Measurements from ENCODE around the gene POLE.

The POLE gene

DNA sequence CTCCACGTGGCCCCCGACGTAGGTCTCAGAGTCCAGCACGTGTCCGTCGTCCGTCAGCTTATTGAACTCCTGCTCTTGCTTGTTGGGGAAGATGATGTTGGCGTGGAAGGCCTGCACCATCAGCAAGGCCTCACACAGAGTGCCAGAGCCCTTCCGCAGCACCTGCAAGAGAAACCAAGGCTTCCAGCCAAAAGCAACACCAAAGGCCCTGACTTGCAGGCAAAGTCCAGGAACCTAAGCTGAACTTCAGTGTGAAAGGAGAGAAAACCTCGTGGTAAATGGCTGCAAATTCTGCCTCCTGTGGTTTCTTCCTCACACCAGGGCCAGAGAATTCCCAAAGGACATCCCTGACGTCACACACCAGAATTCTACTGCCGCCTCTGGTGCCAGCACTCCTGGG is 14.5 kb downstream of the POLE start:
- peaks cover 6% of the 10 kb centered on the region for H3K36me3 Mint-ChIP-seq
- no peaks in the 10 kb centered on the region for H3K4me1 Mint-ChIP-seq (ENCODE audit: low read depth)
- no peak overlapping the region for H3K27ac Mint-ChIP-seq
- H3K4me3 Mint-ChIP-seq, result no peak overlapping the region
- no peaks in the 10 kb centered on the region for H3K9me3 Mint-ChIP-seq (ENCODE audit: low read depth)
- H3K27me3 Mint-ChIP-seq, result no peaks in the 10 kb centered on the region

DNA sequence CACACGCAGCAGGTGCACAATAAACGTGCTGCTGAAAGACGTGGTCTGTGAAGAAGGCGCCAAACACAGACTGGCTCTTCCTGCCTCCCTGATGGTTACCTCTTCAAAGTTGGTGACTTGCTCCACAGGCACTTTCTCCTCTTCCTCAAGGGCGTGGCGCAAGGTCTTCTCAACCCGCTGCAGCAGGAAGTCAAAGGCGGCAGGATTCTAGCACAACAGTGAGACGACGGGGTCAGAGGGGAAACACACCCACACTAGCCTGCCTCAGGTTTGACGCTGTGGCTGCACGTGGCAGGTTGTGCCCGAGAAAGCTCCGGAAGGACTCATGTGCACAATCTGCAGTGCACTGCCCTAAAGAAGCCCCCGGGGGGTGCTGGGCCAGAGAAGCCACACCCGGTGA is 15.0 kb downstream of the POLE start:
- Mint-ChIP-seq H3K27me3 (no peaks in the 10 kb centered on the region), H3K4me1 (ENCODE audit: low read depth) (no peaks in the 10 kb centered on the region), H3K9me3 (ENCODE audit: low read depth) (no peaks in the 10 kb centered on the region), H3K36me3 (peaks cover 9% of the 10 kb centered on the region), H3K4me3 (no peak overlapping the region), H3K27ac (no peak overlapping the region)

DNA sequence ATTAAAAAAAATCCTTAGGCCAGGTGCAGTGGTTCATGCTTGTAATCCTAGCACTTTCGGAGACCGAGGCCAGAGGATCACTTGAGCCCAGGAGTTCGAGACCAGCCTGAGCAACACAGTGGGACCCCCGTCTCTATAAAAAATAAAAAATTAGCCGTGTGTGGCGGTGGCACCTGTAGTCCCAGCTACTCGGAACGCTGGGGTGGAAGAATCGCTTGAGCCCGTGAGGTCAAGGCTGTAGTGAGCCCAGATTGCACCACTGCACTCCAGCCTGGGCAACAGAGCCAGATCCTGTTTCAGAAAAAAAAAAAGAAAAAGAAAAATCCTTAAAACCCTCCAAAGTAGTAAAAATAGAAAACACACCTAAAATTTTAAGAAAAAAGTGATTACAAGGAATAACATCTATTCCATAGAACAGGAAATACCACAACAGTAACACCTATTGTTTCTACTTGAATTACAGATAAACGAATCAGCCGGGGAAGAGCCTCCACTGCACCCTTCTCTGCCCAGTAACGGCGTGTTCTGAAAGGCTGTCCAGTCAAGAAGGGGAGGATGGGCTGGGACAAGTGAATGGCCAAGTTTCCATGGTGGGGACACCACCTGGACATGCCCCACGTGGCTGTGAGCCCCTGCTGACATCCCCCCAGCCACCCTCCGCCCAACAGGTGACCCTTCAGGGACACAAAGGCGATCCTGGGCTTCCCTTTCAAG is 17.8 kb downstream of the POLE start:
- Mint-ChIP-seq H3K36me3 (peaks cover 17% of the 10 kb centered on the region), H3K27me3 (no peaks in the 10 kb centered on the region), H3K27ac (no peak overlapping the region), H3K9me3 (ENCODE audit: low read depth) (no peaks in the 10 kb centered on the region), H3K4me1 (ENCODE audit: low read depth) (no peaks in the 10 kb centered on the region), H3K4me3 (no peak overlapping the region)

DNA sequence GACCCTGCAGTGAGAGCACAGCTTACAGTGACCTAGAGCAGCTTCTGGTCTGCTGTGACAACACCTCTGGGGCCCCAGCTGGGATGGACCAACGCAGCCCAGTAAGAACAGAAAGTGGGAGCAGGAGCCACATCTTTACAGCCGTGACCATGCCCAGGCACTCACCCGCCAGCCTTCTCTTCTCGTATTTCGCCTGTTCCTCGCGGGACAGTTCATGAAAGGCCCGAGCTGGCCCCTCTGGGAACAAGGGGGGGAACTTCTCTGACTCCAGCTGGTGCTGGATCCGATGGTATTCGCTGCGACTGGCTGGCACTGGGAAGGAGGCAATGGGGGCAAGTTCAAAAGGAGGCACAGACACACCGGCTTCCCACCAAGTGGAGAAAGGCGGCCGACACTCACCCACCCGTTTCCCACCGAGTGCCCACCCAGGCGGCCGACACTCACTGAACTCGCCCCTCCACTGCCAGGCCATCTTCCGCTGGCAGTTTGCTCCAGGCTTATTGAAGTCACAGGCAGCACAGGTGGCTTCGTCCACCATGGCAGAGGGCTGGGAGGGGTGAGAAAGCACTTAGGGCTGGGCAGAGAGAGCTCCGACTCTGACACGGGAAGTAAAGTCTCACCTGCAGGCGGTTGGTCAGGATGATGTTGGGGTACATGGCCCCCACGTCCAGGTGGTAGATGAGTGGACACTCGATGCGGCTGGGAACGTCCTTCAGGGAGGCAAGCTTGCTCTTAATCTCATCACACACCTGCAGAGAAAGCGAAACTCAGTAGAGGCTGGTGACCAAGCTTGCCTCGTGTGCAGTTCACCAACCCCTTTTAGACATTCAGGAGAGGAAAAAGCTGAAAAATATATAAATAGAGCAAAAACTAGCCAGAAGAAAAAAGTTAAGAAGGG is 18.7 kb downstream of the POLE start:
- H3K27ac Mint-ChIP-seq, result no peak overlapping the region
- no peak overlapping the region for H3K4me3 Mint-ChIP-seq
- H3K4me1 Mint-ChIP-seq (ENCODE audit: low read depth), result no peaks in the 10 kb centered on the region
- peaks cover 17% of the 10 kb centered on the region for H3K36me3 Mint-ChIP-seq
- H3K9me3 Mint-ChIP-seq (ENCODE audit: low read depth), result no peaks in the 10 kb centered on the region
- H3K27me3 Mint-ChIP-seq, result no peaks in the 10 kb centered on the region

DNA sequence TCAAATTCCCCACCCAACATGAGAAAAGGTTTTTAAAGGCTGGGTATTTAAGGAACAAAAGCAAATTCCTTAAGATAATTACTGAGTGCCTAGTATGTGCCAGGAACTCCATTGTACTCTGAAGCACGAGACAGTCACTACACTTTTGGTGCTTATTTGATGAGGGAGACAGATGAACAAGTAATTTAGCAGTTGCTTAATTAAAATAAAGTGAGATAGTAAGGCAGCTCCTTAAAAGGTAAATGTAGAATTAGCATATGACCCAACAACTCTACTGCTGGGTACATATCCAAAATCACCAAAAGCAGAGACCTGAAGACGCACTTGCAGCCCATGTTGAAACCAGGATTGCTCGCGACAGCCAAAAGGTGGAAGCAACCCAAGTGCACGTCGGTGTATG is 21.3 kb downstream of the POLE start:
- peaks cover 5% of the 10 kb centered on the region for H3K4me1 Mint-ChIP-seq (ENCODE audit: low read depth)
- H3K36me3 Mint-ChIP-seq, result peaks cover 16% of the 10 kb centered on the region
- no peak overlapping the region for H3K27ac Mint-ChIP-seq
- H3K27me3 Mint-ChIP-seq, result no peaks in the 10 kb centered on the region
- no peak overlapping the region for H3K4me3 Mint-ChIP-seq
- no peaks in the 10 kb centered on the region for H3K9me3 Mint-ChIP-seq (ENCODE audit: low read depth)

DNA sequence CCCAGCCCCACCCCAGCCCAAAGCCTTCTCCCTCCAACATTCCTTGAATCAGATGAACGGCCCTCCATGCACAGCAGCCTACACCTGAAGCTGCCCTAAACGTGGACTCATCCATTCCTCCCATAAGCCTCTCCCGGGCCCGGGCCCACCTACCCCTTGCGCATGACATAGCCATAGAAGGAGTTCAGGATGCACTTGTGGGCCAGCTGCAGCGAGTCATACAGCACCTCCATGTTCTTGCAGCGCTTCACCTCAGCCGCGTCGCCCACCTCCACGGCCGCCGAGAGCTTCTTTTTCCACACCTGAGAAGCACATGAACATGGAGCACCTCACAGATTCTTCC is 22.0 kb downstream of the POLE start:
- H3K4me3 Mint-ChIP-seq, result no peak overlapping the region
- H3K27ac Mint-ChIP-seq, result no peak overlapping the region
- H3K27me3 Mint-ChIP-seq, result no peaks in the 10 kb centered on the region
- no peaks in the 10 kb centered on the region for H3K9me3 Mint-ChIP-seq (ENCODE audit: low read depth)
- peaks cover 16% of the 10 kb centered on the region for H3K36me3 Mint-ChIP-seq
- peaks cover 8% of the 10 kb centered on the region for H3K4me1 Mint-ChIP-seq (ENCODE audit: low read depth)

DNA sequence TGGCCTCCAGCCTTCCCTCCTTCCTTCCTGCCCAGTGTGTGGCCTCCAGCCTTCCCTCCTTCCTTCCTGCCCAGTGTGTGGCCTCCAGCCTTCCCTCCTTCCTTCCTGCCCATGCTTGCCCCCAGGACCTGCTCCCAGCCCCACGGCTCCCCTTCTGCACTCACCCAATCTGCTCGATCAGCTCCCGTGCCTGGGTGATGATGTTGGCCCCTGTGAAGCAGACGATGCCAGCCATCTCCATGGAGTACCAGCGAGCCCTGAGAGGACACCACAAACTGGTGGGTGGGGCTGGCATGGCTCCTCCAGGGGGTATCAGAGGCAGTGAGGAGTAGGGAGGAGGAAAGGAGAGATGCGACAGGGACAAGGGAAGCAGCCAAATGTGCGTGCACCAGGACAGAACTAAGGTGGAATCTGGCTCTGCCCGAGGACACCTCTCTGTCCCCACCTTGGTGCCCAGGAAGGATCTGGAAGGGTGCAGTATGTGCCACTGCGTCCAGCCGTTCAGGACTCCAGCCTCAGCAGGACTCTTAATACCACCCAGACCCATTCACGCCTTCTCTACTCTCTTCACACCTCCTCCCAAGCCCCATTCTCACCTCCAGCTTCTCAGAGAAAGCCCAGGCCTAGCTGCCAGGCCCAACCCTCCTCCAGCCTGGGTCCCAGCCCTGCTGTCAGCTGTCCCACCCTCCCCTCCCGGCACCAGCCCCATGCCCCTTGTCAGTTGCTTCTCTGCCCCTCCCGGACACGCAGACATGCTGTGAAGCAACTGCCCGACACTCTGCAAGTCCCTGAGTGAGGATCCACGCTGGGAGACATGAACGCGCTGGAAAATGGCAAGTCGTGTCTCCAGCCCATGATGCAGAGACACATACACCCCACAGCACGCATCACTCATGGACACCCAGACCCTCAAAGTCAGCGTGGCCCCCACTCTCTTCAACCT is 22.7 kb downstream of the POLE start:
- peaks cover 11% of the 10 kb centered on the region for H3K4me1 Mint-ChIP-seq (ENCODE audit: low read depth)
- H3K27me3 Mint-ChIP-seq, result no peaks in the 10 kb centered on the region
- H3K27ac Mint-ChIP-seq, result no peak overlapping the region
- H3K36me3 Mint-ChIP-seq, result peaks cover 16% of the 10 kb centered on the region
- no peak overlapping the region for H3K4me3 Mint-ChIP-seq
- no peaks in the 10 kb centered on the region for H3K9me3 Mint-ChIP-seq (ENCODE audit: low read depth)

DNA sequence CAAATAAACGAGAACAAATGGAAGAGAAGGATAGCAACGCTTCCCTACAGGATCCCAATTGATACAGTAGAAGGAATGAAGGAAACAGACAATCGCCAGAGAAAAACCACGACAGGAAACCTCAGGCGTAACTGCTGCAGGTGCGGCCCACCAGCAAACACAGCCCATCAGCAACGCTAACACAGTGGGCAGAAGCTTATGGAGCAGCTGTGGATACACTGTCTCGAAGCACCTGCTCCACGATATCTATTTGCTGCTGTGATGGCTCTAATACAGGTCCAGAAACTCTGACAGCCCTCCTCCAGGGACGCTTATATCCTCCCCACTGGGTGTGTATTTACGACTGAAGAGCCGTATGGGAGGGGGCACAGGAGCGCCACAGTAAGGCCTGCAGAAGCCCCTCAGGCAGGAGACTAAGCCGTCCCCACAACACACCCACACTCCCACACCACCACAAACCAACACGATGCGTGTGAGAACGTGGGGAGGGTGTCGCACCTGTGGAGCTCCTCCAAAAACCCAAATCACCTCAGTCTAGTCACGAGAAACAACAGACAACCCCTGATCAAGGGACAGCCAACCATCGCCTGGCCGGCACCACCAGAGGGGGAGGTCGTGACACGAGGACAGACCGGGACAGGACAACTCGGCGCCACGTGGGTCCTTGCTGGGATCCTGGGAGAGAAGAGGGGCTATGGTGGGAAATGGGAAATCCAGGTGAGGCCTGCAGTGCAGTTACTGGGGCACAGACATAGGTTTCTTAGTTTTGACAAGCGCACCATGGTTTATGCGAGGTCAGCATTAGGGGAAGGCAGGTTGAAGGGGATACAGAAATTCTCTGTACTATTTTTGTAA is 24.0 kb downstream of the POLE start:
- H3K4me1 Mint-ChIP-seq (ENCODE audit: low read depth), result peaks cover 11% of the 10 kb centered on the region
- H3K27me3 Mint-ChIP-seq, result no peaks in the 10 kb centered on the region
- H3K27ac Mint-ChIP-seq, result no peak overlapping the region
- H3K9me3 Mint-ChIP-seq (ENCODE audit: low read depth), result no peaks in the 10 kb centered on the region
- H3K36me3 Mint-ChIP-seq, result peaks cover 16% of the 10 kb centered on the region
- H3K4me3 Mint-ChIP-seq, result no peak overlapping the region

DNA sequence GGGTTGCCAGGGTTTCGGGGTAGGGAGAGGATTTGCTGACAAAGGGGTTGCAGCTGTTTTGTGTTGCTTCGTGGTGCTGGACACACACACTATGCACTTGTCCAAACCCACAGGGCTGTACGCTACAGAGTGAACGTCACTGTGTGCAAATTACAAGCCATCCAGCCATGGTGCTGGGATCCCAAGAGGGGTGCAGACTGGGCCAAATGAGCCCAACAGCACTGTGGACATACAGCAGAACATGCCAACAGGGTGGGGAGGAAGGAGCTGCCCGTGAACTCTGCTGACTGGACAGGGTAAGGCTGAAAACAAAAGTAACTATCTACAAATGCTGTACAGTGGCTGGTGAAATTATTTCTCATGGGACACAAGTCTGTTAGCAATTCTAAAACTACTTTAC is 25.2 kb downstream of the POLE start:
- no peaks in the 10 kb centered on the region for H3K27me3 Mint-ChIP-seq

DNA sequence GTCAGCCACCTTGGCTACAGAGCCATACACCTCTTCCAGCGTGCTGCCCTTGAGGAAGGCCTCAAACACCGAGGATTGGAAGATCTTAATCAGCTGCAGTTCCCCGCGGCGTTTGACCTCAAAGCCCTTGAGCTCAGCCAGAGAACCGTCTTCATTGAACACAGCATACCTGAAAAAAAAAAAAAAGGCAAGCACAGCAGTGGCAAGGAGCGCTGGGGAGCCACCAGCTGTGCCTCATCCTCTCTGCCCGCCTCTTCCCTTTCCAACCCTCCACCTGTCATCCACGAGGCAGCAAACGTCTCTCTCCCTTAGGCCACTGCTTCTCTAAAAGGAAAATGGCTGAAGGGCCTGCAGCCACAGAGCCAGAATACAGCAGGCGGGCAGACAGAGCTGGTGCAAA is 26.1 kb downstream of the POLE start:
- Mint-ChIP-seq H3K27me3 (no peaks in the 10 kb centered on the region), H3K4me3 (no peak overlapping the region), H3K27ac (no peak overlapping the region), H3K4me1 (ENCODE audit: low read depth) (peaks cover 11% of the 10 kb centered on the region), H3K9me3 (ENCODE audit: low read depth) (no peaks in the 10 kb centered on the region), H3K36me3 (peaks cover 13% of the 10 kb centered on the region)

More for the DNA sequence above, 25.2 kb downstream of the POLE start:
- Mint-ChIP-seq H3K4me3 (no peak overlapping the region), H3K36me3 (peaks cover 16% of the 10 kb centered on the region), H3K27ac (no peak overlapping the region), H3K4me1 (ENCODE audit: low read depth) (peaks cover 11% of the 10 kb centered on the region), H3K9me3 (ENCODE audit: low read depth) (no peaks in the 10 kb centered on the region)

DNA sequence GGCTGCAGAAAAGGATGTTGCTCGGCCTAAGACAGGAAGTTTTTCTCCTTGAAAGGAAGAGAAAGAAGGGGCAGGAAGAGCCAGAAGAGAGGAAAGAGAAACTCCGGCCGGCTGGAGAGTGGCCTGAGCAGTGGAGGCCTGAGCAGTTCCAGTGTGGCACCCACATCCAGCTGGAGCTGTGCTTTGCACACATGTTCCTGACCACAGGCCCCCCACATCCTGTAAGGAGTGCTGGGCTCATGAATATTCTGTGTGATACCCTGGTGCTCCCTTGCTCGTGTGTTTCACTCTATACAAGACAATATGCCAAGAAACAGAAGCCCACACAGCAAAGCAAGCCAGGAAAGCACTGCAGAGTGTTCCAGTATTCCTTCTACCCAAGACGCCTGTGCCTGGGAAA is 27.1 kb downstream of the POLE start:
- peaks cover 9% of the 10 kb centered on the region for H3K36me3 Mint-ChIP-seq
- H3K27me3 Mint-ChIP-seq, result no peaks in the 10 kb centered on the region
- no peak overlapping the region for H3K27ac Mint-ChIP-seq
- no peaks in the 10 kb centered on the region for H3K9me3 Mint-ChIP-seq (ENCODE audit: low read depth)
- H3K4me1 Mint-ChIP-seq (ENCODE audit: low read depth), result peaks cover 11% of the 10 kb centered on the region
- no peak overlapping the region for H3K4me3 Mint-ChIP-seq

DNA sequence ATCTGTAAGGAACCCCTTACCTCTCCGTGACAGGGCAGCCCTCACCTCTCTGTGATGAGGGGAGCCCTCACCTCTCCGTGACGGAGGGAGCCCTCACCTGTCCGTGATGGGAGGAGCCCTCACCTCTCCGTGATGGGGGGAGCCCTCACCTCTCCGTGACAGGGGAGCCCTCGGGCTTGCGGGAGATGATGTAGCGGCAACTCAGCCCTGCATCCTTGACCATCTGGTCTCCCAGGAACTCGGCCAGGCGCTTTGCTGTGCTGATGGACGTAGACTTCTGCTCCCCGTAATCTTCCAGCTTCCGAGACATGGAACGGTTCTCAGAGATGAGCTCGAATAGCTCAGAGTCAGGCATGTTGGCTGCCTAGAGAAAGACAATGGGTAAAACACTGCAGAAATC is 28.0 kb downstream of the POLE start:
- no peaks in the 10 kb centered on the region for H3K9me3 Mint-ChIP-seq (ENCODE audit: low read depth)
- peaks cover 11% of the 10 kb centered on the region for H3K4me1 Mint-ChIP-seq (ENCODE audit: low read depth)
- H3K36me3 Mint-ChIP-seq, result peaks cover 11% of the 10 kb centered on the region
- H3K27me3 Mint-ChIP-seq, result no peaks in the 10 kb centered on the region
- H3K27ac Mint-ChIP-seq, result no peak overlapping the region
- H3K4me3 Mint-ChIP-seq, result no peak overlapping the region

DNA sequence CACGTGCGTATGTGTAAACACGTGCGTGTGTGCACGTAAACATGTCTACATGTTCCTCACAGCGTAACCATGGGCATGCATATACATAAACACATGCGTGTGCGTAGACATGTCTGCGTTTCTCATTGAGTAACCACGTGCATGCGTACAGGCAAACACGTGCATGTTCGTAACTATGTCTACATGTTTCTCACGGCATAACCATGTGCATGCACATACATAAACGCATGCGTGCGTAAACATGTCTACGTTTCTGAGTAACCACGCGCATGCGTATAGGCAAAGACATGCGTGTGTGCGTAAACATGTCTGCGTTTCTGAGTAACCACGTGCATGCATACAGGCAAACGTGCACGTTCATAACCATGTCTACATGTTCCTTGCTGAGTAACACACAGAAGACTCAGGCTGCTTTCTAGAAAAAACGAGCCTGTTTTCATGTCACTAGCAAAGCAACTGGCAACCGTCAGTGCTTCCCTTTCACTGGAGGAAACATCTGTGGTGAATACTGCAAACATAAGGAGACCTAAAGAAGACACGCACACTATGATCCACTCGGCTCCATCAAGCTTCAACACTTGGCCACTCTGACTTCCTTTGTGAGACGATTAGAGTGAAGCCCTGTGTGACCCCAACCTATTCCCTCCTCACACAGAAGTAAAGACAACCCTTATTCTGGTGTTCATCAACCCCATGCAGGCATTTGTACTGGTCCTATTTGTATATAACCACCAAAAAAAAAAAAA is 28.8 kb downstream of the POLE start:
- Mint-ChIP-seq H3K36me3 (peaks cover 13% of the 10 kb centered on the region), H3K4me1 (ENCODE audit: low read depth) (peaks cover 10% of the 10 kb centered on the region), H3K9me3 (ENCODE audit: low read depth) (no peaks in the 10 kb centered on the region), H3K27ac (no peak overlapping the region), H3K4me3 (no peak overlapping the region), H3K27me3 (no peaks in the 10 kb centered on the region)

Measured in activated naive CD8-positive, alpha-beta T cell (primary cell).